ENCODE results near the gene MAFG. TPM values are rescaled to one million over a fixed set of nuclear protein-coding genes. Genes with fewer than 3 reads are reported as not detected.
A peak's percentile ranks its signal among the peaks of the same experiment; 100 is the strongest.

Gene MAFG
- total and polyA plus RNA-seq, 2 of the 13 experiments (the other 11 are each of a cell fraction or from before 2014, with no cell fraction given), result 14.5 to 20.0 TPM

DNA sequence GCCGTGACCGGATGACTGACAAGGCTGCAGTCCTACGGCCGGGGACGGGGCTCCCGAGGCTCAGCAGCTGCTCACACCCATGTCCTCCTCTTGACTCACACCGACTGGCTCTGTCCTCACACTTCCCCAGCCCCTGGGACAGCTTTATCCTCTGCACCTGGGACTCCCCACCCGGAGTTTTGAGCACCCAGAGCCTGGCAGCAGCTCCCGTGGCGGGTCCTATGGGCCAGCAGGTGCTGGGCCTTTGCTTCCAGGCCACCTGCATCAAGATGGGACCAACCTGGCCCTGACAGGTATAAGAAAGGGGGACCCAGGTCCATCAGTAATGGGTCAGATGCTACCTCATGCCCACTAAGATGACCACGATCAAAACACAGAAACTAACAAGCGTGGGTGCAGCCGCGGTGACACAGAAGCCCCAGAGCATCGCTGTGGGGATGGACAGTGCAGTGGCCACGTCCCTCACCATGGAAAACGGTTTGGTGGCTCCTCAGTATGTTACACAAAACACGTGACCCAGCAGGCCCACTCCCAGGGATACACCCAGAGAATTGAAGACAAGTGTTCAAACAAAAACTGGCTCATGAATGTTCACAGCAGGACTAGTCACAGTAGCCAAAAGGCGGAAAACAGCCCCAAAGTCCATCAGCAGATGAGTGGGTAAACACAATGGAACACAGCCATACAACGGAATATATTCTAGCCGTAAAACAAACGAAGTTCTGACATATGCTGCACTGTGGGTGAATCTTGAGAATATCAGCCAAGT, 36.7 kb upstream of the MAFG start (continued):
- TF ChIP-seq, protein P1, sequence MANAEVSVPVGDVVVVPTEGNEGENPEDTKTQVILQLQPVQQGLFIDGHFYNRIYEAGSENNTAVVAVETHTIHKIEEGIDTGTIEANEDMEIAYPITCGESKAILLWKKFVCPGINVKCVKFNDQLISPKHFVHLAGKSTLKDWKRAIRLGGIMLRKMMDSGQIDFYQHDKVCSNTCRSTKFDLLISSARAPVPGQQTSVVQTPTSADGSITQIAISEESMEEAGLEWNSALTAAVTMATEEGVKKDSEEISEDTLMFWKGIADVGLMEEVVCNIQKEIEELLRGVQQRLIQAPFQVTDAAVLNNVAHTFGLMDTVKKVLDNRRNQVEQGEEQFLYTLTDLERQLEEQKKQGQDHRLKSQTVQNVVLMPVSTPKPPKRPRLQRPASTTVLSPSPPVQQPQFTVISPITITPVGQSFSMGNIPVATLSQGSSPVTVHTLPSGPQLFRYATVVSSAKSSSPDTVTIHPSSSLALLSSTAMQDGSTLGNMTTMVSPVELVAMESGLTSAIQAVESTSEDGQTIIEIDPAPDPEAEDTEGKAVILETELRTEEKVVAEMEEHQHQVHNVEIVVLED (CRISPR knock-in tag; IDR thresholded peaks at IDR 0.05; ENCODE audit: borderline replicate concordance), result 0 out of 2 replicates have a peak, but pooled peaks have one; percentile 23
- TF ChIP-seq ZNF121 (CRISPR knock-in tag; IDR thresholded peaks at IDR 0.05), result no peak
- TF ChIP-seq ZMAT3 (CRISPR knock-in tag; conservative IDR thresholded peaks at IDR 0.05), result peak; percentile 60; the same call in 1 of the 2 replicates
- peak; percentile 80; the same call in 1 of the 2 replicates for TF ChIP-seq ZBTB4 (CRISPR knock-in tag; IDR thresholded peaks at IDR 0.05; ENCODE audit: borderline replicate concordance)
- TF ChIP-seq ZNF501 (CRISPR knock-in tag; IDR thresholded peaks at IDR 0.05), result peak; percentile 48; the same call in 1 of the 2 replicates
- TF ChIP-seq KIAA2018 (CRISPR knock-in tag; IDR thresholded peaks at IDR 0.05; ENCODE audit: borderline replicate concordance), result no peak
- TF ChIP-seq SNAPC2 (CRISPR knock-in tag; IDR thresholded peaks at IDR 0.05), result 0 out of 2 replicates have a peak, but pooled peaks have one; percentile 34
- TF ChIP-seq MAF1 (CRISPR knock-in tag; IDR thresholded peaks at IDR 0.05; ENCODE audit: borderline replicate concordance), result no peak
- TF ChIP-seq ZNF605 (CRISPR knock-in tag; IDR thresholded peaks at IDR 0.05), result peak; percentile 39; the same call in 1 of the 2 replicates
- no peak for TF ChIP-seq NR2F6 (IDR thresholded peaks at IDR 0.05)
- TF ChIP-seq NR2F6 (CRISPR knock-in tag; IDR thresholded peaks at IDR 0.05), result 0 out of 2 replicates have a peak, but pooled peaks have one; percentile 7
- TF ChIP-seq CC2D1A (CRISPR knock-in tag; IDR thresholded peaks at IDR 0.05), result no peak
- TF ChIP-seq PBX3 (CRISPR knock-in tag; IDR thresholded peaks at IDR 0.05; ENCODE audit: borderline replicate concordance), result no peak
- peak; percentile 31 for TF ChIP-seq HNRNPLL (IDR thresholded peaks at IDR 0.05; ENCODE audit: low read depth, low read length, poor library complexity, severe bottlenecking)

All from HepG2 (cell line).